Measurements from ENCODE around the gene BEST4. TPM values are rescaled to one million over a fixed set of nuclear protein-coding genes. Genes with fewer than 3 reads are reported as not detected.

BEST4 gene
- total and polyA plus RNA-seq, 2 of the 13 experiments (the other 11 are each of a cell fraction or from before 2014, with no cell fraction given): 0.77 to 1.4 TPM

DNA sequence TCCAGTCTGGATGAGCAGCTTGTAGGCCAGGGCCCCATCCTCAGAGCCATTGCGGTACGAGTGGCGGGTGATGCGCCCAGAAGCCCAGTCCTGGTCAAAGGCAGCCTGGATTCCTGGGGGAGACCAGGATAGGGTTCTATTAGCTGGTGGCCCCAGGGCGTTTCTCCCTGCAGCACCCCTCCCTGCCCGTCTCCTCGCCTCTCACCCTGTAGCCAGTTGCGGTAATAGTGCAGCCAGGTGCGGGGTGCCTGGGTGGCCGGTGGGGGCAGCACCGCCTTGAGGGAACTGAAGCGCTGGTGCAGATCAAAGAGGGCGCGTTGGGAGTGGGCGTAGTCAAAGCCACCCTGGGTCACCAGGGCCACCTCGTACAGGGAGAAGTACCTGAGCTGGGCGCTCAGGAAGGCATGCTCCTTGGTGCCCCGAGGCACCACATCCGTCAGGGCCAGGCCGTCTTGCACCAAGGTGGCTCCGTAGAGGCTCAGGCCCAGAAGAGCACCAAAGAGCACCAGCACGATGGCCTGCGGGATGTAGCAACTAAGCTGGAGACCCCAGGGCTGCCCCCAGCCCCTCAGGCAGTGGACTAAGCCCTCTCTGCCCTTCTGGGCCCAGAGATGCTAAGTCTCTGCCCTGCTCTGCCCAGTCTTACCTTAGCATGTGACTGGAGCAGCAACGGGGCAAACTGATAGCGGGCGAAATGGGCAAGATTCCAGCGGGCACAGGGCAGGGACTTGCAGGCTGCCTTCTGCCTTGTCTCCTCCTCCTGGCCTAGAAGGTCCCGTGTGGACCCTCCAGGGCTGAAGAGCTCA, 39.4 kb upstream of the BEST4 start (continued):
- TF ChIP-seq PRPF4 (IDR thresholded peaks at IDR 0.05; ENCODE audit: low read depth, low read length, poor library complexity, severe bottlenecking) (no peak), ZNF350 (CRISPR knock-in tag; IDR thresholded peaks at IDR 0.05; ENCODE audit: borderline replicate concordance, low read depth) (peak; percentile 65; the same call in 1 of the 2 replicates), CHCHD3 (CRISPR knock-in tag; IDR thresholded peaks at IDR 0.05) (no peak), SP140L (CRISPR knock-in tag; IDR thresholded peaks at IDR 0.05; ENCODE audit: borderline replicate concordance) (no peak), ZNF34 (CRISPR knock-in tag; IDR thresholded peaks at IDR 0.05; ENCODE audit: borderline replicate concordance) (no peak), NR2F1 (CRISPR knock-in tag; IDR thresholded peaks at IDR 0.05) (0 out of 4 replicates have a peak, but pooled peaks have one; percentile 36 to 54), BRD4 (CRISPR knock-in tag; IDR thresholded peaks at IDR 0.05) (no peak), ZNF333 (CRISPR knock-in tag; IDR thresholded peaks at IDR 0.05; ENCODE audit: borderline replicate concordance) (peak; percentile 87; the same call in 1 of the 2 replicates), PCBP1 (IDR thresholded peaks at IDR 0.05; ENCODE audit: borderline replicate concordance, low read depth, low read length) (0 out of 2 replicates have a peak, but pooled peaks have one; percentile 16), ZBTB21 (CRISPR knock-in tag; IDR thresholded peaks at IDR 0.05) (no peak), ARNTL (CRISPR knock-in tag; IDR thresholded peaks at IDR 0.05) (0 out of 2 replicates have a peak, but pooled peaks have one; percentile 10), RBFOX2 (IDR thresholded peaks at IDR 0.05; ENCODE audit: low read depth, low read length) (peak; percentile 43; the same call in 1 of the 2 replicates), ESRRA (CRISPR knock-in tag; IDR thresholded peaks at IDR 0.05; ENCODE audit: low read depth) (peak; percentile 26; the same call in 1 of the 2 replicates)
- TF ChIP-seq, protein P1, sequence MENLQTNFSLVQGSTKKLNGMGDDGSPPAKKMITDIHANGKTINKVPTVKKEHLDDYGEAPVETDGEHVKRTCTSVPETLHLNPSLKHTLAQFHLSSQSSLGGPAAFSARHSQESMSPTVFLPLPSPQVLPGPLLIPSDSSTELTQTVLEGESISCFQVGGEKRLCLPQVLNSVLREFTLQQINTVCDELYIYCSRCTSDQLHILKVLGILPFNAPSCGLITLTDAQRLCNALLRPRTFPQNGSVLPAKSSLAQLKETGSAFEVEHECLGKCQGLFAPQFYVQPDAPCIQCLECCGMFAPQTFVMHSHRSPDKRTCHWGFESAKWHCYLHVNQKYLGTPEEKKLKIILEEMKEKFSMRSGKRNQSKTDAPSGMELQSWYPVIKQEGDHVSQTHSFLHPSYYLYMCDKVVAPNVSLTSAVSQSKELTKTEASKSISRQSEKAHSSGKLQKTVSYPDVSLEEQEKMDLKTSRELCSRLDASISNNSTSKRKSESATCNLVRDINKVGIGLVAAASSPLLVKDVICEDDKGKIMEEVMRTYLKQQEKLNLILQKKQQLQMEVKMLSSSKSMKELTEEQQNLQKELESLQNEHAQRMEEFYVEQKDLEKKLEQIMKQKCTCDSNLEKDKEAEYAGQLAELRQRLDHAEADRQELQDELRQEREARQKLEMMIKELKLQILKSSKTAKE (CRISPR knock-in tag; IDR thresholded peaks at IDR 0.05; ENCODE audit: borderline replicate concordance): no peak
- TF ChIP-seq, protein P2, sequence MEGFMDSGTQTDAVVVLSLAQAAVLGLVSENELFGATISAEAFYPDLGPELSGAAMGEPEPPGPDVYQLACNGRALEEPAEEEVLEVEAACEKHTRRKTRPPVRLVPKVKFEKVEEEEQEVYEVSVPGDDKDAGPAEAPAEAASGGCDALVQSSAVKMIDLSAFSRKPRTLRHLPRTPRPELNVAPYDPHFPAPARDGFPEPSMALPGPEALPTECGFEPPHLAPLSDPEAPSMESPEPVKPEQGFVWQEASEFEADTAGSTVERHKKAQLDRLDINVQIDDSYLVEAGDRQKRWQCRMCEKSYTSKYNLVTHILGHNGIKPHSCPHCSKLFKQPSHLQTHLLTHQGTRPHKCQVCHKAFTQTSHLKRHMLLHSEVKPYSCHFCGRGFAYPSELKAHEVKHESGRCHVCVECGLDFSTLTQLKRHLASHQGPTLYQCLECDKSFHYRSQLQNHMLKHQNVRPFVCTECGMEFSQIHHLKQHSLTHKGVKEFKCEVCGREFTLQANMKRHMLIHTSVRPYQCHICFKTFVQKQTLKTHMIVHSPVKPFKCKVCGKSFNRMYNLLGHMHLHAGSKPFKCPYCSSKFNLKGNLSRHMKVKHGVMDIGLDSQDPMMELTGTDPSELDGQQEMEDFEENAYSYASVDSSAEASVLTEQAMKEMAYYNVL (CRISPR knock-in tag; IDR thresholded peaks at IDR 0.05; ENCODE audit: borderline replicate concordance): 0 out of 2 replicates have a peak, but pooled peaks have one; percentile 63
- TF ChIP-seq, protein P3, sequence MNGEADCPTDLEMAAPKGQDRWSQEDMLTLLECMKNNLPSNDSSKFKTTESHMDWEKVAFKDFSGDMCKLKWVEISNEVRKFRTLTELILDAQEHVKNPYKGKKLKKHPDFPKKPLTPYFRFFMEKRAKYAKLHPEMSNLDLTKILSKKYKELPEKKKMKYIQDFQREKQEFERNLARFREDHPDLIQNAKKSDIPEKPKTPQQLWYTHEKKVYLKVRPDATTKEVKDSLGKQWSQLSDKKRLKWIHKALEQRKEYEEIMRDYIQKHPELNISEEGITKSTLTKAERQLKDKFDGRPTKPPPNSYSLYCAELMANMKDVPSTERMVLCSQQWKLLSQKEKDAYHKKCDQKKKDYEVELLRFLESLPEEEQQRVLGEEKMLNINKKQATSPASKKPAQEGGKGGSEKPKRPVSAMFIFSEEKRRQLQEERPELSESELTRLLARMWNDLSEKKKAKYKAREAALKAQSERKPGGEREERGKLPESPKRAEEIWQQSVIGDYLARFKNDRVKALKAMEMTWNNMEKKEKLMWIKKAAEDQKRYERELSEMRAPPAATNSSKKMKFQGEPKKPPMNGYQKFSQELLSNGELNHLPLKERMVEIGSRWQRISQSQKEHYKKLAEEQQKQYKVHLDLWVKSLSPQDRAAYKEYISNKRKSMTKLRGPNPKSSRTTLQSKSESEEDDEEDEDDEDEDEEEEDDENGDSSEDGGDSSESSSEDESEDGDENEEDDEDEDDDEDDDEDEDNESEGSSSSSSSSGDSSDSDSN (CRISPR knock-in tag; IDR thresholded peaks at IDR 0.05): peak; percentile 56
- TF ChIP-seq, protein P4, sequence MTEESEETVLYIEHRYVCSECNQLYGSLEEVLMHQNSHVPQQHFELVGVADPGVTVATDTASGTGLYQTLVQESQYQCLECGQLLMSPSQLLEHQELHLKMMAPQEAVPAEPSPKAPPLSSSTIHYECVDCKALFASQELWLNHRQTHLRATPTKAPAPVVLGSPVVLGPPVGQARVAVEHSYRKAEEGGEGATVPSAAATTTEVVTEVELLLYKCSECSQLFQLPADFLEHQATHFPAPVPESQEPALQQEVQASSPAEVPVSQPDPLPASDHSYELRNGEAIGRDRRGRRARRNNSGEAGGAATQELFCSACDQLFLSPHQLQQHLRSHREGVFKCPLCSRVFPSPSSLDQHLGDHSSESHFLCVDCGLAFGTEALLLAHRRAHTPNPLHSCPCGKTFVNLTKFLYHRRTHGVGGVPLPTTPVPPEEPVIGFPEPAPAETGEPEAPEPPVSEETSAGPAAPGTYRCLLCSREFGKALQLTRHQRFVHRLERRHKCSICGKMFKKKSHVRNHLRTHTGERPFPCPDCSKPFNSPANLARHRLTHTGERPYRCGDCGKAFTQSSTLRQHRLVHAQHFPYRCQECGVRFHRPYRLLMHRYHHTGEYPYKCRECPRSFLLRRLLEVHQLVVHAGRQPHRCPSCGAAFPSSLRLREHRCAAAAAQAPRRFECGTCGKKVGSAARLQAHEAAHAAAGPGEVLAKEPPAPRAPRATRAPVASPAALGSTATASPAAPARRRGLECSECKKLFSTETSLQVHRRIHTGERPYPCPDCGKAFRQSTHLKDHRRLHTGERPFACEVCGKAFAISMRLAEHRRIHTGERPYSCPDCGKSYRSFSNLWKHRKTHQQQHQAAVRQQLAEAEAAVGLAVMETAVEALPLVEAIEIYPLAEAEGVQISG (CRISPR knock-in tag; IDR thresholded peaks at IDR 0.05): peak; percentile 74

All from HepG2 (cell line).